DND-41 (cell line): Measurements from ENCODE around the gene MVP.
"Not testable (repeated sequence)": the region's sequence is repeated elsewhere in the genome, so short reads cannot be mapped to it uniquely, and the experiment has no call there.

ENCODE experiments used
- CTCF ChIP-seq: IDR thresholded peaks from 2 replicates; pipeline ENCODE4 v1.5.1; 2012; ENCODE audit warnings: borderline replicate concordance, low read length, moderate library complexity, mild to moderate bottlenecking; ENCODE audit not compliant: poor library complexity, severe bottlenecking; ENCODE audit errors: extremely low read depth
- EZH2 ChIP-seq: IDR thresholded peaks from 3 replicates; pipeline ENCODE4 v1.6.1; 2012; ENCODE audit warnings: borderline replicate concordance, low read depth, mild to moderate bottlenecking, moderate library complexity, low read length, inconsistent platforms; ENCODE audit not compliant: severe bottlenecking

GRCh38 chr16:29833219-29833618, 13.0 kb downstream of the MVP start:
- TF ChIP-seq CTCF, EZH2: not testable (repeated sequence)
